HCT116 (cell line): ENCODE results near the gene OR13J1. TPM values are rescaled to one million over a fixed set of nuclear protein-coding genes. Genes with fewer than 3 reads are reported as not detected.

Source experiments
- ATAC-seq: fragments of 200-7000 bp; cut with Tn5 transposase; 2 replicates; pipeline ENCODE4 v1.9.1; 2020; ENCODE audit warnings: mild to moderate bottlenecking, moderate library complexity
- BruUV-seq: library from RNA; stranded (reverse); fragments of 400-500 nt; replicated peaks from 2 replicates; lab custom pipeline; 2021; lab: Mats Ljungman, UMichigan
- CTCF ChIA-PET: fragments of 300-600 bp; sonication (Branson Sonifier 250); formaldehyde crosslinking; loops from one replicate; lab custom pipeline; 2021; ENCODE audit warnings: antibody characterized with exemption; lab: Charles Lee
- POLR2A ChIA-PET: fragments of 300-600, 350-600 bp; sonication (Branson Sonifier 250); formaldehyde crosslinking; loops from one replicate; lab custom pipeline; 2021; ENCODE audit warnings: antibody characterized with exemption; lab: Charles Lee
- RAD21 ChIA-PET, 2 experiments: fragments of 300-600 bp; sonication (Branson Sonifier 250); formaldehyde crosslinking; loops; one replicate each; lab custom pipeline; 2023; ENCODE audit warnings: low total read pairs in 2 of 2; ENCODE audit not compliant: uncharacterized antibody in 2 of 2, unreplicated experiment in 2 of 2, low non-redundant PET in 1 of 2; lab: Charles Lee
- DNase-seq: peaks from one replicate; pipeline ENCODE4 v3.0.0-alpha.2; 2010; ENCODE audit warnings: low read depth, low spot score
- H2AFZ ChIP-seq: fragments of 200-600 bp; shearing (Covaris generic), sonication (generic); 2 replicates; pipeline ENCODE4 v1.6.1; 2017; ENCODE audit warnings: low read depth, mixed run types, mixed read lengths, antibody characterized with exemption, low read length; ENCODE audit not compliant: poor library complexity, severe bottlenecking
- H3K27ac ChIP-seq: 2 replicates; pipeline ENCODE4 v1.5.1; 2012; ENCODE audit warnings: low read depth, low read length
- H3K27me3 ChIP-seq: fragments of 200-600 bp; sonication (generic); 2 replicates; pipeline ENCODE4 v1.6.1; 2016; ENCODE audit warnings: mixed run types, low read length, mixed read lengths; ENCODE audit not compliant: insufficient read depth
- H3K36me3 ChIP-seq, 2 experiments: fragments of 200-500 bp in 1 of 2; fragments of 200-600 bp in 1 of 2; sonication (Bioruptor generic) in 1 of 2; sonication (generic) in 1 of 2; 2 replicates each; pipeline versions ENCODE4 v1.5.1 to v1.6.1; 2014 to 2016; ENCODE audit warnings: low read length in 2 of 2, inconsistent platforms in 1 of 2, mixed read lengths in 1 of 2, mixed run types in 1 of 2; ENCODE audit not compliant: insufficient read depth in 2 of 2, control insufficient read depth in 1 of 2
- H3K4me1 ChIP-seq, 2 experiments: fragments of 200-600 bp in 1 of 2; sonication (generic) in 1 of 2; 2 replicates each; pipeline versions ENCODE4 v1.5.1 to v1.6.1; 2012 to 2017; ENCODE audit warnings: low read length in 2 of 2, inconsistent platforms in 1 of 2, mild to moderate bottlenecking in 1 of 2, mixed read lengths in 1 of 2, mixed run types in 1 of 2, moderate library complexity in 1 of 2; ENCODE audit not compliant: insufficient read depth in 2 of 2, control insufficient read depth in 1 of 2
- H3K4me2 ChIP-seq: fragments of 200-600 bp; sonication (generic); 2 replicates; pipeline ENCODE4 v1.6.1; 2017; ENCODE audit warnings: mixed run types, low read length, mixed read lengths
- H3K4me3 ChIP-seq, 2 experiments: fragments of 200-600 bp in 1 of 2; sonication (generic) in 1 of 2; replicated peaks in 1 of 2; 2 replicates each; pipeline ENCODE4 v1.5.1; 2011 to 2016; ENCODE audit warnings: low read length in 2 of 2, control low read depth in 1 of 2, low read depth in 1 of 2, mild to moderate bottlenecking in 1 of 2, mixed read lengths in 1 of 2, mixed run types in 1 of 2
- H3K79me2 ChIP-seq: fragments of 200-600 bp; sonication (generic); 2 replicates; pipeline ENCODE4 v1.6.1; 2017; ENCODE audit warnings: mild to moderate bottlenecking, mixed run types, low read length, moderate library complexity, mixed read lengths; ENCODE audit not compliant: insufficient read depth
- H3K9ac ChIP-seq: fragments of 200-600 bp; sonication (generic); 2 replicates; pipeline ENCODE4 v1.6.1; 2016; ENCODE audit warnings: low read length, mixed read lengths
- H3K9me2 ChIP-seq: fragments of 200-600 bp; sonication (generic), shearing (Covaris generic); 2 replicates; pipeline ENCODE4 v1.6.1; 2017; ENCODE audit warnings: mixed run types, mild to moderate bottlenecking, moderate library complexity; ENCODE audit not compliant: insufficient read depth
- H3K9me3 ChIP-seq, 2 experiments: fragments of 200-500 bp in 1 of 2; fragments of 200-600 bp in 1 of 2; sonication (Bioruptor generic) in 1 of 2; sonication (generic) in 1 of 2; 2 replicates each; pipeline ENCODE4 v1.6.1; 2014 to 2017; ENCODE audit warnings: low read length in 2 of 2, mixed read lengths in 2 of 2, inconsistent platforms in 1 of 2, low read depth in 1 of 2, mild to moderate bottlenecking in 1 of 2, mixed run types in 1 of 2, moderate library complexity in 1 of 2; ENCODE audit not compliant: control insufficient read depth in 1 of 2, insufficient read depth in 1 of 2
- H4K20me1 ChIP-seq: fragments of 200-600 bp; sonication (generic), shearing (Covaris generic); 2 replicates; pipeline ENCODE4 v1.6.1; 2017; ENCODE audit warnings: mixed run types, mild to moderate bottlenecking, moderate library complexity; ENCODE audit not compliant: insufficient read depth
- CEBPB ChIP-seq: IDR thresholded peaks from 2 replicates; pipeline ENCODE4 v1.6.1; 2012; ENCODE audit warnings: low read depth
- JUND ChIP-seq: IDR thresholded peaks from 2 replicates; pipeline ENCODE4 v1.6.1; 2012
- POLR2A ChIP-seq: IDR thresholded peaks from 2 replicates; pipeline ENCODE4 v1.7.0; 2011; ENCODE audit warnings: borderline replicate concordance; ENCODE audit not compliant: insufficient read depth, insufficient read length; ENCODE audit errors: extremely low read depth
- POLR2AphosphoS5 ChIP-seq: IDR thresholded peaks from 2 replicates; pipeline ENCODE4 v1.6.1; 2011; ENCODE audit warnings: mild to moderate bottlenecking, low read depth, low read length, moderate library complexity
- RAD21 ChIP-seq: IDR thresholded peaks from 2 replicates; pipeline ENCODE4 v1.6.1; 2012; ENCODE audit warnings: low read depth, mild to moderate bottlenecking
- ZFX ChIP-seq: fragments of 450-650 bp; IDR thresholded peaks from 2 replicates; pipeline ENCODE4 v1.6.1; 2017
- intact Hi-C: fragments of 100-400 bp; cut with micrococcal nuclease; formaldehyde crosslinking; loops from 2 replicates; pipeline ENCODE4 v1.10.0; 2022
- total RNA-seq: library from RNA; stranded (reverse); gene quantifications from one replicate; pipeline ENCODE4 v1.2.1, GENCODE V29; 2021; ENCODE audit not compliant: unreplicated experiment
- TF ChIP-seq, protein P1 (sequence below): IDR thresholded peaks from 2 replicates; pipeline ENCODE4 v1.6.1; 2012; ENCODE audit warnings: low read depth
- TF ChIP-seq, protein P2 (sequence below): IDR thresholded peaks from 2 replicates; pipeline ENCODE4 v1.6.1; 2011; ENCODE audit warnings: mild to moderate bottlenecking, low read length, moderate library complexity; ENCODE audit not compliant: insufficient replicate concordance; ENCODE audit errors: extremely low read depth

OR13J1 gene
- total RNA-seq, 1 experiment from 2014 or later = not detected

DNA sequence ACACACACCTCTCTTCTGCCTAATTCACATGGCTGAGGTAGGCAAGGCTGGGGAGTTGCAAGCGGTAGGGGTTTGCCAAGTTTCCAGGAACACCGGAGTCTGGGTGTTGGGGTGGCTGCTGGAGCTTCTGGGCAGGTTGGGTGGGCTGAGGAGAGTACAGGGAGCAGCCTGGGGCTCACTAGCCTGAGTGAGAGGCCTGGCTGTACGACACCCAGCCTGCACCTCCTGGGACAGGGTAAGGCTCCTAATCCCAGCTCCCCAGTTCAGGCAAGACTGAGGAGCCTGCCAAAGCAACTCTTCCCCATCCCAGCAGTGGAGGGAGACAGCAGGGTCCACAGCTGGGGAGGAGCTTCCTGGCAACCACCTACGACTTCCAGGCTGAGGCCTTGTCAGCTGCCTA, 47.1 kb upstream of the OR13J1 start:
- Histone ChIP-seq H3K4me3 (no peak overlapping the region), H3K9me3 (no peaks in the 10 kb centered on the region), H3K4me2 (no peak overlapping the region), H3K9ac (no peak overlapping the region), H3K4me1 (peaks cover 0 to 3% of the 10 kb centered on the region in 2 experiments; a peak in 1 of 4 replicates), H3K36me3 (no peaks in the 10 kb centered on the region), H3K79me2 (no peaks in the 10 kb centered on the region), H2AFZ (no peak overlapping the region), H3K27me3 (no peaks in the 10 kb centered on the region), H4K20me1 (no peaks in the 10 kb centered on the region), H3K9me2 (no peaks in the 10 kb centered on the region), H3K27ac (no peak overlapping the region)
- TF ChIP-seq RAD21 (no peak), CEBPB (no peak), POLR2A (no peak), POLR2AphosphoS5 (no peak)
- TF ChIP-seq, protein P1, sequence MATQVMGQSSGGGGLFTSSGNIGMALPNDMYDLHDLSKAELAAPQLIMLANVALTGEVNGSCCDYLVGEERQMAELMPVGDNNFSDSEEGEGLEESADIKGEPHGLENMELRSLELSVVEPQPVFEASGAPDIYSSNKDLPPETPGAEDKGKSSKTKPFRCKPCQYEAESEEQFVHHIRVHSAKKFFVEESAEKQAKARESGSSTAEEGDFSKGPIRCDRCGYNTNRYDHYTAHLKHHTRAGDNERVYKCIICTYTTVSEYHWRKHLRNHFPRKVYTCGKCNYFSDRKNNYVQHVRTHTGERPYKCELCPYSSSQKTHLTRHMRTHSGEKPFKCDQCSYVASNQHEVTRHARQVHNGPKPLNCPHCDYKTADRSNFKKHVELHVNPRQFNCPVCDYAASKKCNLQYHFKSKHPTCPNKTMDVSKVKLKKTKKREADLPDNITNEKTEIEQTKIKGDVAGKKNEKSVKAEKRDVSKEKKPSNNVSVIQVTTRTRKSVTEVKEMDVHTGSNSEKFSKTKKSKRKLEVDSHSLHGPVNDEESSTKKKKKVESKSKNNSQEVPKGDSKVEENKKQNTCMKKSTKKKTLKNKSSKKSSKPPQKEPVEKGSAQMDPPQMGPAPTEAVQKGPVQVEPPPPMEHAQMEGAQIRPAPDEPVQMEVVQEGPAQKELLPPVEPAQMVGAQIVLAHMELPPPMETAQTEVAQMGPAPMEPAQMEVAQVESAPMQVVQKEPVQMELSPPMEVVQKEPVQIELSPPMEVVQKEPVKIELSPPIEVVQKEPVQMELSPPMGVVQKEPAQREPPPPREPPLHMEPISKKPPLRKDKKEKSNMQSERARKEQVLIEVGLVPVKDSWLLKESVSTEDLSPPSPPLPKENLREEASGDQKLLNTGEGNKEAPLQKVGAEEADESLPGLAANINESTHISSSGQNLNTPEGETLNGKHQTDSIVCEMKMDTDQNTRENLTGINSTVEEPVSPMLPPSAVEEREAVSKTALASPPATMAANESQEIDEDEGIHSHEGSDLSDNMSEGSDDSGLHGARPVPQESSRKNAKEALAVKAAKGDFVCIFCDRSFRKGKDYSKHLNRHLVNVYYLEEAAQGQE = no peak
- no peak for ATAC-seq
- POLR2A ChIA-PET = no interaction called here
- BruUV-seq = no TSS peak
- RAD21 ChIA-PET = no interaction called here
- DNase-seq = no peak
- CTCF ChIA-PET = no interaction called here
- intact Hi-C loops = no loop called here

DNA sequence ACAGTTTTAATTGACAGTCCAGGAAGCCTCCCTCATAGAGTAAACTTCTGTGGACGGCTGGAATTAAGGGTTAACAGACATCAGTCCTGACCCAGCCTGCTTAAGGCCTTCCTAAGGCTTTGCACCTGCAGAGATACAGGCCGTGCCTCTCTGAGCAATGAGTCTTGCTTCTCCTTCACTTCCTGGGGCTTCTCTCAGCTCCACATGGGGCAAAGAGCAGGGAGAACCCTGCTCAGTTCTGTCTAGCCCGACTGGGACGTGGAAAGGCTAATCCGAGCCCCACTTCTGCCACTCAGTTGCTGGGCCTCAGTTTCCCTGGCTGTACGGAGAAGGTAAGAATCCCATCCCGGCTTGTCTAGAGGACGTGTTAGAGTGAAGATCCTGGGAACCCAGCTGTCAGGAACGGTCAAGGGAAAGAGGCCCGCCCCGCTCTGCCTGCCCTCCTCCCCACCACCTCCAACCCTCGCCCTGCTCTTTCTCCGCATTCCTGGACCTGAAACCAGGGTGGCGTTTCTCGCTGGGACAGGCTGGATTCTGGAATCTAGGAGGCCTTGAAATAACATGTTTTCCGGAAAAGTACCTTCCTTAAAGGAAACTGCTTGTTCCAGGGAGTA, 45.6 kb upstream of the OR13J1 start:
- Histone ChIP-seq H3K27me3 (no peaks in the 10 kb centered on the region), H3K79me2 (no peaks in the 10 kb centered on the region), H3K27ac (no peak overlapping the region), H3K4me2 (no peak overlapping the region), H3K4me1 (peaks cover 0 to 7% of the 10 kb centered on the region in 2 experiments; a peak in 3 of 4 replicates), H4K20me1 (no peaks in the 10 kb centered on the region), H3K9me2 (no peaks in the 10 kb centered on the region), H2AFZ (no peak overlapping the region), H3K36me3 (no peaks in the 10 kb centered on the region), H3K4me3 (no peak overlapping the region), H3K9me3 (no peaks in the 10 kb centered on the region), H3K9ac (no peak overlapping the region)
- ATAC-seq = no peak
- intact Hi-C loops = no loop called here
- ChIA-PET CTCF (no interaction called here), RAD21 (no interaction called here), POLR2A (no interaction called here)
- DNase-seq = no peak
- no TSS peak for BruUV-seq
- TF ChIP-seq, protein P2, sequence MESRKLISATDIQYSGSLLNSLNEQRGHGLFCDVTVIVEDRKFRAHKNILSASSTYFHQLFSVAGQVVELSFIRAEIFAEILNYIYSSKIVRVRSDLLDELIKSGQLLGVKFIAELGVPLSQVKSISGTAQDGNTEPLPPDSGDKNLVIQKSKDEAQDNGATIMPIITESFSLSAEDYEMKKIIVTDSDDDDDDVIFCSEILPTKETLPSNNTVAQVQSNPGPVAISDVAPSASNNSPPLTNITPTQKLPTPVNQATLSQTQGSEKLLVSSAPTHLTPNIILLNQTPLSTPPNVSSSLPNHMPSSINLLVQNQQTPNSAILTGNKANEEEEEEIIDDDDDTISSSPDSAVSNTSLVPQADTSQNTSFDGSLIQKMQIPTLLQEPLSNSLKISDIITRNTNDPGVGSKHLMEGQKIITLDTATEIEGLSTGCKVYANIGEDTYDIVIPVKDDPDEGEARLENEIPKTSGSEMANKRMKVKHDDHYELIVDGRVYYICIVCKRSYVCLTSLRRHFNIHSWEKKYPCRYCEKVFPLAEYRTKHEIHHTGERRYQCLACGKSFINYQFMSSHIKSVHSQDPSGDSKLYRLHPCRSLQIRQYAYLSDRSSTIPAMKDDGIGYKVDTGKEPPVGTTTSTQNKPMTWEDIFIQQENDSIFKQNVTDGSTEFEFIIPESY = no peak
- TF ChIP-seq JUND = no peak
- no peak for TF ChIP-seq ZFX
- TF ChIP-seq, all 23 proteins: peak for 0
